Progenitor cell of endocrine pancreas (in vitro differentiated cells): Measurements from ENCODE around the gene CNNM2. TPM values are rescaled to one million over a fixed set of nuclear protein-coding genes. Genes with fewer than 3 reads are reported as not detected.

Experiments
- DNase-seq: peaks from one replicate; pipeline ENCODE4 v3.0.0; 2021; ENCODE audit warnings: low spot score; ENCODE audit not compliant: unreplicated experiment
- H3K27ac Mint-ChIP-seq: 2 replicates; pipeline ENCODE4 v1.8.0; 2021; ENCODE audit warnings: mild to moderate bottlenecking, moderate library complexity, mixed read lengths
- H3K27me3 Mint-ChIP-seq: 2 replicates; pipeline ENCODE4 v1.8.0; 2021; ENCODE audit warnings: mixed read lengths
- H3K36me3 Mint-ChIP-seq: 2 replicates; pipeline ENCODE4 v1.8.0; 2022; ENCODE audit warnings: mixed read lengths; ENCODE audit not compliant: insufficient read depth
- H3K4me1 Mint-ChIP-seq: 2 replicates; pipeline ENCODE4 v1.8.0; 2021; ENCODE audit warnings: low read depth, mixed read lengths
- H3K4me3 Mint-ChIP-seq: 2 replicates; pipeline ENCODE4 v1.8.0; 2021; ENCODE audit warnings: low read depth, mild to moderate bottlenecking, moderate library complexity, mixed read lengths
- H3K9me3 Mint-ChIP-seq: 2 replicates; pipeline ENCODE4 v1.8.0; 2021; ENCODE audit warnings: low read depth, mixed read lengths
- CTCF ChIP-seq: fragments of 200-600 bp; sonication (generic); IDR thresholded peaks from one replicate; pipeline ENCODE4 v1.5.0; 2021; ENCODE audit warnings: antibody characterized with exemption, mild to moderate bottlenecking; ENCODE audit not compliant: unreplicated experiment
- total RNA-seq: library from RNA; stranded (reverse); gene quantifications from 2 replicates; pipeline ENCODE4 v1.2.1, GENCODE V29; 2021

CNNM2 gene
- total RNA-seq, 1 donor from 2014 or later = 14.5 TPM

- H3K4me3 Mint-ChIP-seq = no peak overlapping the region
- no peak overlapping the region for H3K27ac Mint-ChIP-seq
- peaks cover 3% of the 10 kb centered on the region for H3K36me3 Mint-ChIP-seq
- no peaks in the 10 kb centered on the region for H3K9me3 Mint-ChIP-seq
- DNase-seq = no peak
- peaks cover 8% of the 10 kb centered on the region for H3K4me1 Mint-ChIP-seq
- no peaks in the 10 kb centered on the region for H3K27me3 Mint-ChIP-seq
- TF ChIP-seq CTCF = no peak
These were observed 18.0 kb downstream of the CNNM2 start for GRCh38 chr10:102935939-102936605.

- no peak for TF ChIP-seq CTCF
- H3K9me3 Mint-ChIP-seq = no peaks in the 10 kb centered on the region
- H3K36me3 Mint-ChIP-seq = no peaks in the 10 kb centered on the region
- H3K4me3 Mint-ChIP-seq = no peak overlapping the region
- H3K4me1 Mint-ChIP-seq = peaks cover 26% of the 10 kb centered on the region
- H3K27me3 Mint-ChIP-seq = no peaks in the 10 kb centered on the region
- H3K27ac Mint-ChIP-seq = peak overlapping the region; percentile 21
- no peak for DNase-seq
These were observed 23.3 kb downstream of the CNNM2 start for GRCh38 chr10:102941401-102941800.

GRCh38 chr10:102945449-102945848 lies 27.4 kb downstream of the CNNM2 start:
- no peak for TF ChIP-seq CTCF
- Mint-ChIP-seq H3K27ac (peak overlapping the region; percentile 14), H3K9me3 (no peaks in the 10 kb centered on the region), H3K36me3 (no peaks in the 10 kb centered on the region), H3K4me1 (peaks cover 29% of the 10 kb centered on the region), H3K4me3 (no peak overlapping the region), H3K27me3 (no peaks in the 10 kb centered on the region)
- no peak for DNase-seq

- Mint-ChIP-seq H3K36me3 (no peaks in the 10 kb centered on the region), H3K27ac (peak overlapping the region; percentile 14), H3K9me3 (no peaks in the 10 kb centered on the region), H3K4me1 (peaks cover 29% of the 10 kb centered on the region), H3K4me3 (no peak overlapping the region), H3K27me3 (no peaks in the 10 kb centered on the region)
- no peak for DNase-seq
- no peak for TF ChIP-seq CTCF
These were observed 27.9 kb downstream of the CNNM2 start for GRCh38 chr10:102945962-102946361.

GRCh38 chr10:102946992-102947391 lies 28.9 kb downstream of the CNNM2 start:
- no peak overlapping the region for H3K4me3 Mint-ChIP-seq
- no peak overlapping the region for H3K27ac Mint-ChIP-seq
- DNase-seq = no peak
- peaks cover 29% of the 10 kb centered on the region for H3K4me1 Mint-ChIP-seq
- no peaks in the 10 kb centered on the region for H3K27me3 Mint-ChIP-seq
- no peak for TF ChIP-seq CTCF
- H3K36me3 Mint-ChIP-seq = no peaks in the 10 kb centered on the region
- no peaks in the 10 kb centered on the region for H3K9me3 Mint-ChIP-seq
